MM.1S (cell line): ENCODE measurements around the gene DCXR.
A peak's percentile ranks its signal among the peaks of the same experiment; 100 is the strongest.

ENCODE experiments used
- DNase-seq: peaks from one replicate; pipeline ENCODE4 v3.0.0-alpha.2; 2015
- H2AFZ ChIP-seq: fragments of 300-600 bp; sonication (generic); 2 replicates; pipeline ENCODE4 v1.6.0; 2016; ENCODE audit warnings: antibody characterized with exemption, low read length
- H3F3A ChIP-seq: fragments of 300-600 bp; sonication (generic); 2 replicates; pipeline ENCODE4 v1.6.1; 2016; ENCODE audit warnings: mild to moderate bottlenecking, antibody characterized with exemption, low read length, moderate library complexity, mixed read lengths; ENCODE audit not compliant: insufficient read depth
- H3K27ac ChIP-seq: fragments of 300-600 bp; sonication (generic); 2 replicates; pipeline ENCODE4 v1.5.1; 2016; ENCODE audit warnings: mild to moderate bottlenecking, low read length
- H3K27me3 ChIP-seq: fragments of 300-600 bp; sonication (generic); replicated peaks from 2 replicates; pipeline ENCODE4 v1.6.0; 2016; ENCODE audit warnings: low read length; ENCODE audit not compliant: insufficient read depth
- H3K36me3 ChIP-seq: fragments of 300-600 bp; sonication (generic); replicated peaks from 2 replicates; pipeline ENCODE4 v1.6.1; 2016; ENCODE audit warnings: mild to moderate bottlenecking, low read length, mixed read lengths; ENCODE audit not compliant: insufficient read depth
- H3K4me1 ChIP-seq: fragments of 300-600 bp; sonication (generic); 2 replicates; pipeline ENCODE4 v1.6.1; 2016; ENCODE audit warnings: low read length, mixed read lengths
- H3K4me2 ChIP-seq: fragments of 300-600 bp; sonication (generic); 2 replicates; pipeline ENCODE4 v1.6.0; 2016; ENCODE audit warnings: low read depth, low read length
- H3K4me3 ChIP-seq: fragments of 300-600 bp; sonication (generic); 2 replicates; pipeline ENCODE4 v1.5.1; 2016; ENCODE audit warnings: low read length, mixed read lengths
- H3K79me2 ChIP-seq: fragments of 300-600 bp; sonication (generic); 2 replicates; pipeline ENCODE4 v1.6.1; 2016; ENCODE audit warnings: mixed run types, low read length, mixed read lengths
- H3K9ac ChIP-seq: fragments of 300-600 bp; sonication (generic); 2 replicates; pipeline ENCODE4 v1.6.1; 2016; ENCODE audit warnings: low read length, mixed read lengths
- H3K9me2 ChIP-seq: fragments of 300-600 bp; sonication (generic); replicated peaks from 2 replicates; pipeline ENCODE4 v1.6.1; 2016; ENCODE audit warnings: mild to moderate bottlenecking, low read length, mixed read lengths; ENCODE audit not compliant: insufficient read depth
- H3K9me3 ChIP-seq: fragments of 300-600 bp; sonication (generic); replicated peaks from 2 replicates; pipeline ENCODE4 v1.6.1; 2016; ENCODE audit warnings: mild to moderate bottlenecking, low read length, mixed read lengths; ENCODE audit not compliant: insufficient read depth
- H4K20me1 ChIP-seq: fragments of 300-600 bp; sonication (generic); 2 replicates; pipeline ENCODE4 v1.6.1; 2016; ENCODE audit warnings: mild to moderate bottlenecking, low read length, moderate library complexity, mixed read lengths; ENCODE audit not compliant: insufficient read depth
- EZH2 ChIP-seq: fragments of 300-600 bp; sonication (generic); optimal IDR thresholded peaks from 2 replicates; pipeline ENCODE3; 2017; ENCODE audit warnings: low read depth, mild to moderate bottlenecking, antibody characterized with exemption, low read length, mixed read lengths
- EZH2phosphoT487 ChIP-seq: fragments of 300-600 bp; sonication (generic); IDR thresholded peaks from 2 replicates; pipeline ENCODE4 v1.6.1; 2018; ENCODE audit warnings: antibody characterized with exemption, low read length
- TF ChIP-seq, protein P1 (sequence below): fragments of 300-600 bp; sonication (generic); IDR thresholded peaks from 2 replicates; pipeline ENCODE4 v1.5.1; 2016; ENCODE audit warnings: antibody characterized with exemption, low read length, mixed read lengths

DCXR gene

GRCh38 chr17:82020572-82021106 is 16.9 kb downstream of the DCXR start:
- Histone ChIP-seq H3K9me3 (no peaks in the 10 kb centered on the region), H3K4me2 (no peak overlapping the region; the same call in 1 of the 2 replicates), H3K9ac (no peak overlapping the region), H3K4me3 (no peak overlapping the region), H2AFZ (no peak overlapping the region), H3K27ac (no peak overlapping the region), H3K9me2 (no peaks in the 10 kb centered on the region), H3F3A (peaks cover 13% of the 10 kb centered on the region), H3K79me2 (peaks cover 39% of the 10 kb centered on the region), H3K4me1 (peaks cover 9% of the 10 kb centered on the region), H3K27me3 (no peaks in the 10 kb centered on the region), H3K36me3 (no peaks in the 10 kb centered on the region), H4K20me1 (no peaks in the 10 kb centered on the region)
- TF ChIP-seq, protein P1, sequence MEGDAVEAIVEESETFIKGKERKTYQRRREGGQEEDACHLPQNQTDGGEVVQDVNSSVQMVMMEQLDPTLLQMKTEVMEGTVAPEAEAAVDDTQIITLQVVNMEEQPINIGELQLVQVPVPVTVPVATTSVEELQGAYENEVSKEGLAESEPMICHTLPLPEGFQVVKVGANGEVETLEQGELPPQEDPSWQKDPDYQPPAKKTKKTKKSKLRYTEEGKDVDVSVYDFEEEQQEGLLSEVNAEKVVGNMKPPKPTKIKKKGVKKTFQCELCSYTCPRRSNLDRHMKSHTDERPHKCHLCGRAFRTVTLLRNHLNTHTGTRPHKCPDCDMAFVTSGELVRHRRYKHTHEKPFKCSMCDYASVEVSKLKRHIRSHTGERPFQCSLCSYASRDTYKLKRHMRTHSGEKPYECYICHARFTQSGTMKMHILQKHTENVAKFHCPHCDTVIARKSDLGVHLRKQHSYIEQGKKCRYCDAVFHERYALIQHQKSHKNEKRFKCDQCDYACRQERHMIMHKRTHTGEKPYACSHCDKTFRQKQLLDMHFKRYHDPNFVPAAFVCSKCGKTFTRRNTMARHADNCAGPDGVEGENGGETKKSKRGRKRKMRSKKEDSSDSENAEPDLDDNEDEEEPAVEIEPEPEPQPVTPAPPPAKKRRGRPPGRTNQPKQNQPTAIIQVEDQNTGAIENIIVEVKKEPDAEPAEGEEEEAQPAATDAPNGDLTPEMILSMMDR: no peak
- TF ChIP-seq EZH2 (no peak), EZH2phosphoT487 (no peak)
- DNase-seq: no peak

DNA sequence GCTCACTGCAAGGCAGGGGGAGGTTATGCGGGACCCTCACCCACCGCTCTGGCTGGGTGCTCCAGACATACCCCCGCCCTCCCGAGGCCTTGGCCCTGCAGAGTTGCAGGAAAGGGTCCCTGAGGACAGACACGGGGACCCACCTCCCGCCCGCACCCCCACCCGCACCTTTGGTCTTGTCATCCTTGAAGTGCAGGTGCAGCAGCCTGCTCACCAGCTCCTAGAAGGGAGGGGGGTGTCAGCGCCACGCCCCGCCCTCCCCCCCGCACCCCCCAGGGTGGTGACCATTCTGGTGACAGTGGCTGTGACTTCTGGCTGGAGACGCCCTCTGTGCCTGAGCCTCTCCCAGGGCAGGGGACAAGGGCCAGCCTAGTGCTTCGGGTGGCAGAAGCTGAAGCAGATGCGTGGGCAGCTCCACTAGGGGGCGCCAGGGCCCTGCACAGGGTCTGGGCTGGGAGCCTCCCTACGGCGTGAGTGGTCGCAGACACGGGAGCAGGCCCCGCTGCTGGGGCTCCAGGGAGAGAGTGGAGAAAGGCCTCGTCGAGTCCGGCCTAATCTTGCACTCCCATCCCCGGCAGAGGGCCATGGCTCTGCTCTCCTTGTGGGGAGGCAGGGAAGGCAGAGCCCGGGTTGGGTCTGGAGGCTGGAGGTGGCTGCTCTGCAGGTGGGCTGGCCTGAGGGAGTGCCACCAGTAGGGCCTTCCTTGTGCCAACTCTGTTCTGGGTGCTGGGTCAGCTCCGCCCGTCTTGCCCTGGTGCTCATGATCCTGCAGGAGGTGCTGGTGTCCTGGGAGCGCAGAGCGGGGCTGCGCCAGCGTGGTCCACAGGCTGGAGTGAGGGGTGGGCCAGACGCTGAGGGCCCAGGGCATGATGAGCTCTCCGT is 17.6 kb downstream of the DCXR start:
- H3K9ac ChIP-seq: no peak overlapping the region
- no peaks in the 10 kb centered on the region for H3K27me3 ChIP-seq
- no peaks in the 10 kb centered on the region for H3K36me3 ChIP-seq
- no peaks in the 10 kb centered on the region for H3K9me3 ChIP-seq
- no peak overlapping the region for H3K4me2 ChIP-seq
- no peak overlapping the region for H3K27ac ChIP-seq
- no peak overlapping the region for H3K4me3 ChIP-seq
- H3K4me1 ChIP-seq: peaks cover 9% of the 10 kb centered on the region
- peaks cover 13% of the 10 kb centered on the region for H3F3A ChIP-seq
- H2AFZ ChIP-seq: no peak overlapping the region
- H4K20me1 ChIP-seq: no peaks in the 10 kb centered on the region
- peak; percentile 46 for DNase-seq
- H3K9me2 ChIP-seq: no peaks in the 10 kb centered on the region
- no peak for TF ChIP-seq EZH2phosphoT487
- TF ChIP-seq, protein P1: peak; percentile 77
- H3K79me2 ChIP-seq: peaks cover 39% of the 10 kb centered on the region

DNA sequence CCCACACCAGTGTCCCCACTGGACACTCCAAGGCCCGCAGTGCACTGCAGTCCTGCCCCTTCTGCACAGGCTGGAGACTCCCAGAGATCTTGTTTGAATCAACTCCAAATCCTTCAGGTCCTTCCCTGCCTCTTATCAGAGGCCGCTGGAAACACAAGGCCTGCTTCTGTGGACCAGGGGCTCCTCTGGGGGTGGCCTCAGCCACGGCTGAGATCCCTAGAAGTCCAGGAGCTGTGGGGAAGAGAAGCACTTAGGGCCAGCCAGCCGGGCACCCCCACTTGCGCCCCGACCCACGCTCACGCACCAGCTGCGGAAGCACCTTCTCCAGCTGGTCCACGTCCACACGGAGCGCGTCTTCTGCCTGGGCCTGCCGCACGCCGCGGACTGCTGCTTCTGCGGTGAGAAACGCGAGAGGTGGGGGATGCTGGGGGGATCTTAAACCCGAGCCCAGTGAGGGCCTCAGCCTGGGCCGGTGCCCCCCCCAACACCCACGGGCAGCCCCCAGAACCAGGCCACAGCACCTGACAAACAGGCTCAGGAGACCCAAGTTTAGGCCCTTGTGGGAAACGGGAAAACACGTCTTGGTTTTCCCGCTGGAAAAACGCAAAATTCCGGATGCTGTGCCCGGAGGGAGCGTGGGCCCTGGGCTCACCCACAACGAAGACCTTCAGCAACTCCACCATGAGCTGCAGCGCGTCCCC is 18.4 kb downstream of the DCXR start:
- no peak for TF ChIP-seq EZH2phosphoT487
- TF ChIP-seq EZH2: no peak
- TF ChIP-seq, protein P1: no peak
- no peaks in the 10 kb centered on the region for H3K36me3 ChIP-seq
- peaks cover 33% of the 10 kb centered on the region for H3K79me2 ChIP-seq
- H3K27ac ChIP-seq: no peak overlapping the region
- DNase-seq: no peak
- peaks cover 6% of the 10 kb centered on the region for H3K4me1 ChIP-seq
- H4K20me1 ChIP-seq: no peaks in the 10 kb centered on the region
- no peak overlapping the region for H3K4me3 ChIP-seq
- peaks cover 13% of the 10 kb centered on the region for H3F3A ChIP-seq
- no peaks in the 10 kb centered on the region for H3K9me2 ChIP-seq
- no peak overlapping the region for H3K4me2 ChIP-seq
- no peak overlapping the region for H2AFZ ChIP-seq
- no peaks in the 10 kb centered on the region for H3K9me3 ChIP-seq
- H3K9ac ChIP-seq: no peak overlapping the region
- H3K27me3 ChIP-seq: no peaks in the 10 kb centered on the region
